HCT116 (cell line): ENCODE results near the gene RSRC1. TPM values are rescaled to one million over a fixed set of nuclear protein-coding genes. Genes with fewer than 3 reads are reported as not detected.

Source experiments
- ATAC-seq: fragments of 200-7000 bp; cut with Tn5 transposase; 2 replicates; pipeline ENCODE4 v1.9.1; 2020; ENCODE audit warnings: mild to moderate bottlenecking, moderate library complexity
- BruUV-seq: library from RNA; stranded (reverse); fragments of 400-500 nt; replicated peaks from 2 replicates; lab custom pipeline; 2021; lab: Mats Ljungman, UMichigan
- CTCF ChIA-PET: fragments of 300-600 bp; sonication (Branson Sonifier 250); formaldehyde crosslinking; loops from one replicate; lab custom pipeline; 2021; ENCODE audit warnings: antibody characterized with exemption; lab: Charles Lee
- POLR2A ChIA-PET: fragments of 300-600, 350-600 bp; sonication (Branson Sonifier 250); formaldehyde crosslinking; loops from one replicate; lab custom pipeline; 2021; ENCODE audit warnings: antibody characterized with exemption; lab: Charles Lee
- RAD21 ChIA-PET, 2 experiments: fragments of 300-600 bp; sonication (Branson Sonifier 250); formaldehyde crosslinking; loops; one replicate each; lab custom pipeline; 2023; ENCODE audit warnings: low total read pairs in 2 of 2; ENCODE audit not compliant: uncharacterized antibody in 2 of 2, unreplicated experiment in 2 of 2, low non-redundant PET in 1 of 2; lab: Charles Lee
- DNase-seq: peaks from one replicate; pipeline ENCODE4 v3.0.0-alpha.2; 2010; ENCODE audit warnings: low read depth, low spot score
- H2AFZ ChIP-seq: fragments of 200-600 bp; shearing (Covaris generic), sonication (generic); 2 replicates; pipeline ENCODE4 v1.6.1; 2017; ENCODE audit warnings: low read depth, mixed run types, mixed read lengths, antibody characterized with exemption, low read length; ENCODE audit not compliant: poor library complexity, severe bottlenecking
- H3K27ac ChIP-seq: 2 replicates; pipeline ENCODE4 v1.5.1; 2012; ENCODE audit warnings: low read depth, low read length
- H3K27me3 ChIP-seq: fragments of 200-600 bp; sonication (generic); 2 replicates; pipeline ENCODE4 v1.6.1; 2016; ENCODE audit warnings: mixed run types, low read length, mixed read lengths; ENCODE audit not compliant: insufficient read depth
- H3K36me3 ChIP-seq, 2 experiments: fragments of 200-500 bp in 1 of 2; fragments of 200-600 bp in 1 of 2; sonication (Bioruptor generic) in 1 of 2; sonication (generic) in 1 of 2; 2 replicates each; pipeline versions ENCODE4 v1.5.1 to v1.6.1; 2014 to 2016; ENCODE audit warnings: low read length in 2 of 2, inconsistent platforms in 1 of 2, mixed read lengths in 1 of 2, mixed run types in 1 of 2; ENCODE audit not compliant: insufficient read depth in 2 of 2, control insufficient read depth in 1 of 2
- H3K4me1 ChIP-seq, 2 experiments: fragments of 200-600 bp in 1 of 2; sonication (generic) in 1 of 2; 2 replicates each; pipeline versions ENCODE4 v1.5.1 to v1.6.1; 2012 to 2017; ENCODE audit warnings: low read length in 2 of 2, inconsistent platforms in 1 of 2, mild to moderate bottlenecking in 1 of 2, mixed read lengths in 1 of 2, mixed run types in 1 of 2, moderate library complexity in 1 of 2; ENCODE audit not compliant: insufficient read depth in 2 of 2, control insufficient read depth in 1 of 2
- H3K4me2 ChIP-seq: fragments of 200-600 bp; sonication (generic); 2 replicates; pipeline ENCODE4 v1.6.1; 2017; ENCODE audit warnings: mixed run types, low read length, mixed read lengths
- H3K4me3 ChIP-seq, 2 experiments: fragments of 200-600 bp in 1 of 2; sonication (generic) in 1 of 2; replicated peaks in 1 of 2; 2 replicates each; pipeline ENCODE4 v1.5.1; 2011 to 2016; ENCODE audit warnings: low read length in 2 of 2, control low read depth in 1 of 2, low read depth in 1 of 2, mild to moderate bottlenecking in 1 of 2, mixed read lengths in 1 of 2, mixed run types in 1 of 2
- H3K79me2 ChIP-seq: fragments of 200-600 bp; sonication (generic); 2 replicates; pipeline ENCODE4 v1.6.1; 2017; ENCODE audit warnings: mild to moderate bottlenecking, mixed run types, low read length, moderate library complexity, mixed read lengths; ENCODE audit not compliant: insufficient read depth
- H3K9ac ChIP-seq: fragments of 200-600 bp; sonication (generic); 2 replicates; pipeline ENCODE4 v1.6.1; 2016; ENCODE audit warnings: low read length, mixed read lengths
- H3K9me2 ChIP-seq: fragments of 200-600 bp; sonication (generic), shearing (Covaris generic); 2 replicates; pipeline ENCODE4 v1.6.1; 2017; ENCODE audit warnings: mixed run types, mild to moderate bottlenecking, moderate library complexity; ENCODE audit not compliant: insufficient read depth
- H3K9me3 ChIP-seq, 2 experiments: fragments of 200-500 bp in 1 of 2; fragments of 200-600 bp in 1 of 2; sonication (Bioruptor generic) in 1 of 2; sonication (generic) in 1 of 2; 2 replicates each; pipeline ENCODE4 v1.6.1; 2014 to 2017; ENCODE audit warnings: low read length in 2 of 2, mixed read lengths in 2 of 2, inconsistent platforms in 1 of 2, low read depth in 1 of 2, mild to moderate bottlenecking in 1 of 2, mixed run types in 1 of 2, moderate library complexity in 1 of 2; ENCODE audit not compliant: control insufficient read depth in 1 of 2, insufficient read depth in 1 of 2
- H4K20me1 ChIP-seq: fragments of 200-600 bp; sonication (generic), shearing (Covaris generic); 2 replicates; pipeline ENCODE4 v1.6.1; 2017; ENCODE audit warnings: mixed run types, mild to moderate bottlenecking, moderate library complexity; ENCODE audit not compliant: insufficient read depth
- CEBPB ChIP-seq: IDR thresholded peaks from 2 replicates; pipeline ENCODE4 v1.6.1; 2012; ENCODE audit warnings: low read depth
- EGR1 ChIP-seq: IDR thresholded peaks from 2 replicates; pipeline ENCODE4 v1.6.1; 2012; ENCODE audit warnings: low read depth
- ELF1 ChIP-seq: IDR thresholded peaks from 2 replicates; pipeline ENCODE4 v1.6.1; 2012; ENCODE audit warnings: low read depth, borderline replicate concordance
- FOSL1 ChIP-seq: IDR thresholded peaks from 2 replicates; pipeline ENCODE4 v1.6.1; 2012; ENCODE audit warnings: low read depth
- JUND ChIP-seq: IDR thresholded peaks from 2 replicates; pipeline ENCODE4 v1.6.1; 2012
- MAX ChIP-seq: IDR thresholded peaks from 2 replicates; pipeline ENCODE4 v1.6.1; 2012
- POLR2A ChIP-seq: IDR thresholded peaks from 2 replicates; pipeline ENCODE4 v1.7.0; 2011; ENCODE audit warnings: borderline replicate concordance; ENCODE audit not compliant: insufficient read depth, insufficient read length; ENCODE audit errors: extremely low read depth
- POLR2AphosphoS5 ChIP-seq: IDR thresholded peaks from 2 replicates; pipeline ENCODE4 v1.6.1; 2011; ENCODE audit warnings: mild to moderate bottlenecking, low read depth, low read length, moderate library complexity
- RAD21 ChIP-seq: IDR thresholded peaks from 2 replicates; pipeline ENCODE4 v1.6.1; 2012; ENCODE audit warnings: low read depth, mild to moderate bottlenecking
- SIN3A ChIP-seq: IDR thresholded peaks from 2 replicates; pipeline ENCODE4 v1.6.1; 2012; ENCODE audit warnings: low read depth
- SP1 ChIP-seq: IDR thresholded peaks from 2 replicates; pipeline ENCODE4 v1.6.1; 2012; ENCODE audit warnings: low read depth
- YY1 ChIP-seq: IDR thresholded peaks from 2 replicates; pipeline ENCODE4 v1.6.1; 2011; ENCODE audit warnings: low read length, low read depth, moderate library complexity, mild to moderate bottlenecking; ENCODE audit not compliant: insufficient replicate concordance; ENCODE audit errors: extremely low read depth
- ZBTB33 ChIP-seq: IDR thresholded peaks from 2 replicates; pipeline ENCODE4 v1.6.1; 2011; ENCODE audit warnings: mild to moderate bottlenecking, low read length, moderate library complexity; ENCODE audit not compliant: insufficient replicate concordance; ENCODE audit errors: extremely low read depth
- ZNF274 ChIP-seq: fragments of 200-500 bp; sonication (Bioruptor generic); IDR thresholded peaks from 2 replicates; pipeline ENCODE4 v1.6.1; 2014; ENCODE audit warnings: mild to moderate bottlenecking, low read depth, low read length, inconsistent platforms
- intact Hi-C: fragments of 100-400 bp; cut with micrococcal nuclease; formaldehyde crosslinking; loops from 2 replicates; pipeline ENCODE4 v1.10.0; 2022
- total RNA-seq: library from RNA; stranded (reverse); gene quantifications from one replicate; pipeline ENCODE4 v1.2.1, GENCODE V29; 2021; ENCODE audit not compliant: unreplicated experiment

The RSRC1 gene
- total RNA-seq, 1 experiment from 2014 or later: 37.1 TPM

GRCh38 chr3:158120330-158120729, 10.4 kb downstream of the RSRC1 start:
- no peak overlapping the region for H3K9ac ChIP-seq
- DNase-seq (no peak), ATAC-seq (no peak)
- intact Hi-C loops: no loop called here
- POLR2A ChIA-PET: no interaction called here
- no peaks in the 10 kb centered on the region; the same call in 1 of the 2 replicates for H3K9me2 ChIP-seq
- 0 out of 4 replicates have a peak, but pooled peaks cover 0 to 2% of the 10 kb centered on the region in 2 experiments for H3K36me3 ChIP-seq
- no peak overlapping the region for H2AFZ ChIP-seq
- H3K4me2 ChIP-seq: no peak overlapping the region
- H3K9me3 ChIP-seq: no peaks in the 10 kb centered on the region
- CTCF ChIA-PET: no interaction called here
- no peaks in the 10 kb centered on the region for H3K27me3 ChIP-seq
- no peaks in the 10 kb centered on the region for H4K20me1 ChIP-seq
- no TSS peak for BruUV-seq
- H3K4me1 ChIP-seq: no peaks in the 10 kb centered on the region
- TF ChIP-seq POLR2AphosphoS5 (no peak), EGR1 (no peak), ELF1 (no peak), MAX (no peak), JUND (no peak), RAD21 (no peak), SIN3A (no peak), ZBTB33 (no peak), CEBPB (no peak), POLR2A (no peak), FOSL1 (no peak), YY1 (no peak), SP1 (no peak), ZNF274 (no peak)
- no peak overlapping the region for H3K27ac ChIP-seq
- no peak overlapping the region for H3K4me3 ChIP-seq
- H3K79me2 ChIP-seq: peaks cover 65% of the 10 kb centered on the region
- RAD21 ChIA-PET: no interaction called here
